H54 (cell line): ENCODE data around the gene ZNF577.

ENCODE experiments used
- DNase-seq: peaks from one replicate; pipeline ENCODE4 v3.0.0; 2011; ENCODE audit warnings: low spot score, mixed read lengths; ENCODE audit not compliant: insufficient read length
- FAIRE-seq: peaks from 3 replicates; lab custom pipeline; 2011; peaks lifted over from hg19 to GRCh38; lab: Jason Lieb, UNC
- POLR2A ChIP-seq: IDR thresholded peaks from 2 replicates; pipeline ENCODE4 v1.6.1; 2011; ENCODE audit warnings: low read depth, mild to moderate bottlenecking, low read length

ZNF577 gene

GRCh38 chr19:51822325-51822724, 65.4 kb downstream of the ZNF577 start:
- DNase-seq (no peak), FAIRE-seq (no peak)
- TF ChIP-seq POLR2A, result no peak

- FAIRE-seq (no peak), DNase-seq (no peak)
- TF ChIP-seq POLR2A, result no peak
These were observed 65.8 kb downstream of the ZNF577 start for GRCh38 chr19:51821921-51822320.

- no peak for FAIRE-seq
- no peak for DNase-seq
- TF ChIP-seq POLR2A, result no peak
These were observed 66.3 kb downstream of the ZNF577 start for GRCh38 chr19:51821456-51821855.
